ENCODE measurements around the gene GYS1. TPM values are rescaled to one million over a fixed set of nuclear protein-coding genes. Genes with fewer than 3 reads are reported as not detected.

The GYS1 gene
- total and polyA plus RNA-seq, 8 donors = 42.5 to 56.3 (median 48.7) TPM

DNA sequence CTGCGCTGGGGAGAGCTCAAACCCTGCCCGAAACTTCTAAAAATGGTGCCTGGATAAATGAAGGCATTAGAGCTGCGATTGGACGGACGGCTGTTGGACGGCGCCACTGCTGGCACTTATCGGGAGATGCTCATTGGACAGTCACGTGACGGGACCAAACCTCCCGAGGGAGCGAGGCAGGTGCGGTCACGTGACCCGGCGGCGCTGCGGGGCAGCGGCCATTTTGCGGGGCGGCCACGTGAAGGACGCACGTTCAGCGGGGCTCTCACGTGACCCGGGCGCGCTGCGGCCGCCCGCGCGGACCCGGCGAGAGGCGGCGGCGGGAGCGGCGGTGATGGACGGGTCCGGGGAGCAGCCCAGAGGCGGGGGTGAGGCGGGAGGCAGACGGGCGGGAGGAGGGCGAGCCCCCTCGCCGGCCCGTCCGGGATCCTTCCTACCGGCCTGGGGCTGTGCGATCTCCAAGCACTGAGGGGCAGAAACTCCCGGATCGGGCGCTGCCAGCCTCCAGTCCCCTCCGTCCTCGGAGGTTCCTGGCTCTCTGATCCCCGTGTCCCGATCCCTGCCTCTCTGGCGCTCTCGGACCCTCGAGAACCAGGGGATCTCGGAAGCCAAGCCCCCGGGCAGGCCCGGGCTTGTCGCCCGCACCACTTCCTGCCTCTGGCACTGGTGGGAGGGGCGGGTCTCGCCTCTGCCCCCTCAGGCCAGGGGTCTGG is 38.4 kb downstream of the GYS1 start, which contains the start of gene BAX:
BAX (plus strand) TSS at position 281 of the 713 bp plus-strand sequence; CDS start at position 335, 54 bp downstream.
- Histone ChIP-seq H3K4me1 (peaks cover 7 to 26% of the 10 kb centered on the region in 2 donors), H3K36me3 (peaks cover 0 to 6% of the 10 kb centered on the region in 2 donors), H3K27ac (peak within 1 kb of the TSS; percentile 85 to 86), H3K27me3 (no peaks in the 10 kb centered on the region), H3K4me3 (peak within 1 kb of the TSS; percentile 99), H3K9me3 (no peaks in the 10 kb centered on the region)
- DNase-seq = peak; percentile 88 to 99 (median 96)
- ATAC-seq = peak; percentile 96
- intact Hi-C loops (cut with DNase I) = no loop called here
- no peak for TF ChIP-seq CTCF (IDR thresholded peaks at IDR 0.05)

GRCh38 chr19:48953990-48954594 is 39.0 kb downstream of the GYS1 start:
- Histone ChIP-seq H3K4me3 (peak overlapping the region; percentile 99), H3K36me3 (peaks cover 0 to 6% of the 10 kb centered on the region in 2 donors), H3K27ac (peak overlapping the region; percentile 64 to 85), H3K27me3 (no peaks in the 10 kb centered on the region), H3K4me1 (peaks cover 7 to 19% of the 10 kb centered on the region in 2 donors), H3K9me3 (no peaks in the 10 kb centered on the region)
- intact Hi-C loops (cut with DNase I) = no loop called here
- no peak for TF ChIP-seq CTCF (IDR thresholded peaks at IDR 0.05)
- no peak for DNase-seq
- no peak for ATAC-seq

- H3K4me1 ChIP-seq = peaks cover 7 to 15% of the 10 kb centered on the region in 2 donors
- H3K27ac ChIP-seq = no peak overlapping the region
- TF ChIP-seq CTCF (IDR thresholded peaks at IDR 0.05) = no peak
- H3K36me3 ChIP-seq = peaks cover 0 to 6% of the 10 kb centered on the region in 2 donors
- no peaks in the 10 kb centered on the region for H3K9me3 ChIP-seq
- intact Hi-C loops (cut with DNase I) = no loop called here
- ATAC-seq (no peak), DNase-seq (no peak)
- H3K27me3 ChIP-seq = no peaks in the 10 kb centered on the region
- H3K4me3 ChIP-seq = no peak overlapping the region
These were observed 40.0 kb downstream of the GYS1 start for GRCh38 chr19:48953141-48953540.

DNA sequence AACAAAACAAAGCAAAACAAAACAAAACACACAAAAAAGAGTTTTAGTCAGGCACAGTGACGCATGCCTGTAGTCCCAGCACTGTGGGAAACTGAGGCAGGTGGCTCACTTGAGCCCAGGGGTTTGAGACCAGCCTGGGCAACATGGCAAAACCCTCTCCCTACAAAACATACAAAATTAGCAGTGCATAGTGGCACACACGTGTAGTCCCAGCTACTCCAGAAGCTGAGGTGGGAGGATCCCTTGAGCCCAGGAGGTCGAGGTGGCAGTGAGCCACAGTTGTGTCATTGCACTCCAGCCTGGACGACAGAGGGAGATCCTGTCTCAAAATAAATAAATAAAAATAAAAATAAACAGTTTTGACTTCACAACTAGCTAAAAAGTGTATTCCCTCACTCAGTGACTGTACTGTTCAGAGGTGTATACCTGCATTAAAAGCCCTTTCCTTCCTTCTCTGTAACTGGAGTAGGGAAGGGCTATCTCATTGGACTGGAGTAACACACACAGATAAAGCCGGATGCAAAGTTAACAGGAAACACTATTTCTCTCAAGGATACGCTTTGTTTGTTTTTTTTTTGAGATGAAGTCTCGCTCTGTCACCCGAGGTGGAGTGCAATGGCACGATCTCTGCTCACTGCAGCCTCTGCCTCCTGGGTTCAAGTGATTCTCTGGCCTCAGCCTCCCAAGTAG is 42.1 kb downstream of the GYS1 start:
- H3K27me3 ChIP-seq = no peaks in the 10 kb centered on the region
- DNase-seq (no peak), ATAC-seq (no peak)
- no peak for TF ChIP-seq CTCF (IDR thresholded peaks at IDR 0.05)
- H3K36me3 ChIP-seq = peaks cover 0 to 1% of the 10 kb centered on the region in 2 donors
- no peak overlapping the region for H3K4me3 ChIP-seq
- H3K9me3 ChIP-seq = peaks cover 0 to 11% of the 10 kb centered on the region in 2 donors
- H3K27ac ChIP-seq = no peak overlapping the region
- peaks cover 6 to 10% of the 10 kb centered on the region in 2 donors for H3K4me1 ChIP-seq
- intact Hi-C loops (cut with DNase I) = no loop called here

DNA sequence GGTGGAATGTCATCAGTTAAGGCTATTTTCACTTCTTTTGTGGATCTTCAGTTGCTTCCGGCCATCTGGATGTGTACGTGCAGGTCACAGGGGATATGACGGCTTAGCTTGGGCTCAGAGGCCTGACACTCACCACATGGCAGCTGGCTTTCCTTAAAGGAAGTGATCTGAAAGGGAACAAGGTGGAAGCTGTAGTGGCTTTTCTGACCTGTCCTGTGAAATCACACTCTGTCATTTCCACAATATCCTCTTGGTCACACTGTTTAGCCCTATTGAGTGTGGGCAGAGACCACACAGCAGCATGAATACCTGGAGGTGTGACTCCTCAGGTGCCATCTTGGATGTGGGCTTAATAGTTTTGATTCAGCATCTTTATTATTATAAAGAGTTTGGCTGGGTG is 43.0 kb downstream of the GYS1 start:
- TF ChIP-seq CTCF (IDR thresholded peaks at IDR 0.05) = no peak
- intact Hi-C loops (cut with DNase I) = no loop called here
- Histone ChIP-seq H3K36me3 (no peaks in the 10 kb centered on the region), H3K27ac (no peak overlapping the region), H3K4me3 (no peak overlapping the region), H3K27me3 (no peaks in the 10 kb centered on the region), H3K9me3 (peaks cover 0 to 11% of the 10 kb centered on the region in 2 donors), H3K4me1 (peaks cover 0 to 2% of the 10 kb centered on the region in 2 donors)
- DNase-seq = no peak
- ATAC-seq = no peak
